ENCODE measurements around the gene SPDYC.

Gene SPDYC

DNA sequence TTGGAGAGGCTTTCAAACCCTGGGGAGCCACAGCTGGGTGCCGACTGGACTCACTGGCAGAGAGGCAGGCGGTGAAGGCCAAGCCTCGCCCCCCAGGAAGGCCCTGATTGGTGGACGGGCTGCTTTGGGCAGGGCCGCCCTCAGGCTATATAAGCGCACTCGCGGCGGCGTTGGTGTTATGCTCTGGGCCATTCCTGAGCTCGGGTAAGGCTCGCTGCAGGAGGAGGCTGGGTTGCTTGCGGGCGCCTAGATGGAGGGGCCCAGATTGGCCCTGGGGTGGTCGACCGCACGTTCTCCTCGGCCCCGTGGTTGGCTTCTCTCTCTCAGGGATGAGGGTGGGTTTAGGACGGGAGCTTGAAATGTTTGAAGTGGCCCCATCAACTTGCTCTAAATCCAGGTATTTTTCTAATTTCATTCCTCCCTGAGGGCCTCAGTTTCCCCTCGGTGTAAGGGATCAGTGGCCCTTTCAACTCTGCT, at the start of gene SPDYC:
Gene SPDYC, plus strand, starts transcription at position 176 of the 477 bp plus-strand sequence. CDS start 1,125 bp downstream, outside the sequence.
- Mint-ChIP-seq H3K4me1 (peaks cover 7% of the 10 kb centered on the region), H3K27ac (peak within 1 kb of the TSS in 1 of 3 experiments; percentile 62), H3K4me3 (no peak within 1 kb of the TSS), H3K27me3 (ENCODE audit: low read depth) (peaks cover 6% of the 10 kb centered on the region), H3K36me3 (ENCODE audit: low read depth) (no peaks in the 10 kb centered on the region), H3K9me3 (no peaks in the 10 kb centered on the region)
- TF ChIP-seq, protein P1, sequence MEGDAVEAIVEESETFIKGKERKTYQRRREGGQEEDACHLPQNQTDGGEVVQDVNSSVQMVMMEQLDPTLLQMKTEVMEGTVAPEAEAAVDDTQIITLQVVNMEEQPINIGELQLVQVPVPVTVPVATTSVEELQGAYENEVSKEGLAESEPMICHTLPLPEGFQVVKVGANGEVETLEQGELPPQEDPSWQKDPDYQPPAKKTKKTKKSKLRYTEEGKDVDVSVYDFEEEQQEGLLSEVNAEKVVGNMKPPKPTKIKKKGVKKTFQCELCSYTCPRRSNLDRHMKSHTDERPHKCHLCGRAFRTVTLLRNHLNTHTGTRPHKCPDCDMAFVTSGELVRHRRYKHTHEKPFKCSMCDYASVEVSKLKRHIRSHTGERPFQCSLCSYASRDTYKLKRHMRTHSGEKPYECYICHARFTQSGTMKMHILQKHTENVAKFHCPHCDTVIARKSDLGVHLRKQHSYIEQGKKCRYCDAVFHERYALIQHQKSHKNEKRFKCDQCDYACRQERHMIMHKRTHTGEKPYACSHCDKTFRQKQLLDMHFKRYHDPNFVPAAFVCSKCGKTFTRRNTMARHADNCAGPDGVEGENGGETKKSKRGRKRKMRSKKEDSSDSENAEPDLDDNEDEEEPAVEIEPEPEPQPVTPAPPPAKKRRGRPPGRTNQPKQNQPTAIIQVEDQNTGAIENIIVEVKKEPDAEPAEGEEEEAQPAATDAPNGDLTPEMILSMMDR (IDR thresholded peaks at IDR 0.05; ENCODE audit: unreplicated experiment in 3 of 3): no peak

GRCh38 chr11:65120831-65121230, 49.2 kb upstream of the SPDYC start:
- H3K9me3 Mint-ChIP-seq: no peaks in the 10 kb centered on the region
- no peaks in the 10 kb centered on the region for H3K27me3 Mint-ChIP-seq (ENCODE audit: low read depth)
- H3K4me3 Mint-ChIP-seq: peak overlapping the region; percentile 98 to 100 (median 99)
- H3K27ac Mint-ChIP-seq: peak overlapping the region; percentile 94 to 98 (median 97)
- peaks cover 28% of the 10 kb centered on the region for H3K4me1 Mint-ChIP-seq
- TF ChIP-seq, protein P1 (IDR thresholded peaks at IDR 0.05; ENCODE audit: unreplicated experiment in 3 of 3): no peak
- peaks cover 42% of the 10 kb centered on the region for H3K36me3 Mint-ChIP-seq (ENCODE audit: low read depth)

GRCh38 chr11:65121447-65121864, 48.6 kb upstream of the SPDYC start:
- Mint-ChIP-seq H3K4me1 (peaks cover 28% of the 10 kb centered on the region), H3K4me3 (peak overlapping the region; percentile 98 to 100 (median 99))

DNA sequence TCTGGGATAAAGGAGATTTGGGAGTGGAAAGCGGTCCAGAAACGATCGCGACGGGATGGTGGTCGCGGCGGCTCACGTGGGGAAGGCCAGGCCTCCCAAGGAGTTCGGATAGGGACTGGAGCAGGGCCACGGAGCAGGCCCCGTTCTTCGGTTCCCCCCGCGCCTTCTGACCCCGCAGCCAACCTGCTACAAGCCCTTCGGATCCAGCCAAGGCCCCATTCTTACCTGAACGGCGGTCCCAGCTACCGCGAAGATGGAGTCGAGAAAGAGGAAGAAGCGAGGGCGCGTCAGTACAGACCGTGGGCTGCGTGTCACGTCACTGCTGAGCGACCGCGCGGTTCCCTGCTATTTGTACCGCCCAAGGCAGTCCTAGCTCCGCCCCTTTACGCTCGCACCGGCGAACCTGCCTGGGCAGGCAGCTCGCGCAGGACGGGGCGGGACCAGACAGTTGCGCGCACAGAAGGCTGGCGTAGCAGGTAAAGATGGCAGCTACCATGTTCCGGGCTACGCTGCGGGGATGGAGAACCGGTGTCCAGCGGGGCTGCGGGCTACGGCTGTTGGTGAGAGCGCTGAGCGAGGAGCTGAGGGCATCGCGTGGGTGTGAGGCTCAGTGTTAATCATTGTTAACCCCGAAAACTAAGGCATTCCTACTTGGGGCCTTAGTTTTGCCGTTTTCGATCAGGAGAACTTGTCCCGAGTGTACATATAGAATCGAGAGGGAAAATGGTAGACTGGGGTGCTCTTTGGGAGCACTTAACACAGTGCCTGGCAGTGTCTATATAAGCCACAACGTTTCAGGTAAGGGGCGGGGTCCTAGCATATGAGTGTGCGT, 48.0 kb upstream of the SPDYC start, which contains the start of the genes FAU and MRPL49:
Gene FAU, minus strand, starts transcription at position 270 of the 832 bp plus-strand sequence. CDS start 321 bp downstream, outside the sequence.
Gene MRPL49, plus strand, starts transcription at position 457 of the 832 bp plus-strand sequence. Its CDS starts 26 bp downstream, at position 483.
- H3K9me3 Mint-ChIP-seq: no peaks in the 10 kb centered on the region
- H3K36me3 Mint-ChIP-seq (ENCODE audit: low read depth): peaks cover 49% of the 10 kb centered on the region
- H3K27ac Mint-ChIP-seq: peak within 1 kb of the TSS; percentile 94 to 98 (median 97)
- H3K4me3 Mint-ChIP-seq: peak within 1 kb of the TSS; percentile 98 to 100 (median 99)
- H3K27me3 Mint-ChIP-seq (ENCODE audit: low read depth): no peaks in the 10 kb centered on the region
- H3K4me1 Mint-ChIP-seq: peaks cover 28% of the 10 kb centered on the region
- TF ChIP-seq, protein P1 (IDR thresholded peaks at IDR 0.05; ENCODE audit: unreplicated experiment in 3 of 3): no peak

More at GRCh38 chr11:65121447-65121864, 48.6 kb upstream of the SPDYC start:
- H3K36me3 Mint-ChIP-seq (ENCODE audit: low read depth): peaks cover 44% of the 10 kb centered on the region
- H3K27ac Mint-ChIP-seq: peak overlapping the region; percentile 94 to 98 (median 97)
- H3K27me3 Mint-ChIP-seq (ENCODE audit: low read depth): no peaks in the 10 kb centered on the region
- TF ChIP-seq, protein P1 (IDR thresholded peaks at IDR 0.05; ENCODE audit: unreplicated experiment in 3 of 3): no peak
- no peaks in the 10 kb centered on the region for H3K9me3 Mint-ChIP-seq

- H3K27ac Mint-ChIP-seq: no peak overlapping the region
- H3K36me3 Mint-ChIP-seq (ENCODE audit: low read depth): peaks cover 40% of the 10 kb centered on the region
- H3K4me1 Mint-ChIP-seq: peaks cover 20% of the 10 kb centered on the region
- H3K4me3 Mint-ChIP-seq: peak overlapping the region; percentile 78 to 85 (median 84)
- TF ChIP-seq, protein P1 (IDR thresholded peaks at IDR 0.05; ENCODE audit: unreplicated experiment in 3 of 3): no peak
- no peaks in the 10 kb centered on the region for H3K27me3 Mint-ChIP-seq (ENCODE audit: low read depth)
- no peaks in the 10 kb centered on the region for H3K9me3 Mint-ChIP-seq
Observed at GRCh38 chr11:65124480-65125196, 45.4 kb upstream of the SPDYC start.
